Epithelial cell of prostate (primary cell): ENCODE data around the gene PI16.

Experiments used
- DNase-seq: peaks from one replicate; pipeline ENCODE4 v3.0.0-alpha.2; 2011; ENCODE audit warnings: low read depth, low spot score
- H3K27ac ChIP-seq: fragments of 450-650 bp; 2 replicates; pipeline ENCODE4 v1.5.1; 2017; ENCODE audit warnings: mild to moderate bottlenecking

The PI16 gene

DNA sequence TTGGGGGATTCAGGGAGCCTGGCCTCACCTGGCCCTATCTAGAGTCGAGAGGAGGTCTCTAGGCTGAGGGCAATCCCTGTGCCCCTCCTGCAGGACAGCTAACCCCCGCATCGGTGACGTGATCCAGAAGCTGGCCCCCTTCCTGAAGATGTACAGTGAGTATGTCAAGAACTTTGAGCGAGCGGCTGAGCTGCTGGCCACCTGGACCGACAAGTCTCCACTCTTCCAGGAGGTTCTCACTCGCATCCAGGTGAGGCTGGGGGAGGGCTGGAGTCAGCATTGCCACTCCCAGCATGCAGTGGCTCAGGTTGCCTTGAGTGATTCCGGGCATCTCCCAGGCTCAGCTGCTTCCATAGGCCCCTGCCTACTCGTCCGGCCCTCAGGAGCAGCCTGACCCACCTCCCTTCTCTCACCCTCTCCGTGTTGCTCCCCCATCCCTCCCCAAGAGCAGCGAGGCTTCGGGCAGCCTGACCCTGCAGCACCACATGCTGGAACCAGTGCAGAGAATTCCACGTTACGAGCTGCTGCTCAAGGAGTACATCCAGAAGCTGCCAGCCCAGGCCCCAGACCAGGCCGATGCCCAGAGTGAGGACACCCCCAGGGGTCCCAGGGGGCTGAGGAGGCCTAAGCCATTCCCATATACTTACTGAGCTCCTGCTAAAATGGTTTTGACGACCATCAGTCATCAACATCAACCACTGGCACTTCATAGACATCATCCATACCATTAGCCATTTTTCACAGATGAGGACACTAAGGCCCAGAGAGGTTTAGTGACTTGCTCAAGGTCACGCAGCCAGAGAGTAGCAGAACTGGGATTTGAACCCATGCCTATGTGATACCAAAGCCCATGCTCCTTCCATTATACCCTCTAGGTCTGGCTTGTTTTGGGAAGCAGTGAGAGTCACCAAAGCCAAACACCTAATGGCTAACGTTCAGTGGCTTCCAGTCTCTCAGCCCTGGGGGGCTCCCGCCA is 59.3 kb downstream of the PI16 start:
- no peak overlapping the region for H3K27ac ChIP-seq
- no peak for DNase-seq
